Stomach (tissue), 4 donors: ENCODE results near the gene YBX1.

Source experiments
- CTCF ChIP-seq, 7 experiments: fragments of 450-650 bp in 4 of 7; fragments of 200-600 bp in 3 of 7; sonication (generic) in 3 of 7; IDR thresholded peaks; one replicate each; pipeline ENCODE4 v1.5.1; 2016 to 2019; ENCODE audit warnings: antibody characterized with exemption in 7 of 7, control low read depth in 2 of 7, mild to moderate bottlenecking in 1 of 7
- EP300 ChIP-seq: sonication (generic); formaldehyde crosslinking; IDR thresholded peaks from one replicate; pipeline ENCODE4 v1.6.1; 2017; ENCODE audit warnings: antibody characterized with exemption
- POLR2A ChIP-seq, 4 donors: fragments of 450-650 bp; IDR thresholded peaks; one replicate each; pipeline ENCODE4 v1.6.1; 2016; ENCODE audit warnings: antibody characterized with exemption in 4 of 4, control low read depth in 2 of 4, mild to moderate bottlenecking in 1 of 4, moderate library complexity in 1 of 4

- no peak for TF ChIP-seq CTCF (IDR thresholded peaks at IDR 0.05)
- TF ChIP-seq POLR2A (IDR thresholded peaks at IDR 0.05): no peak
- TF ChIP-seq EP300: no peak
Observed at GRCh38 chr1:42746436-42747105, 64.4 kb downstream of the YBX1 start.
